Suppressor macrophage treated with lipopolysaccharide for 1 hour (primary cell): Measurements from ENCODE around the gene TBC1D1.
A peak's percentile ranks its signal among the peaks of the same experiment; 100 is the strongest.

Experiments
- DNase-seq, 3 donors: peaks; one replicate each; pipeline ENCODE4 v3.0.0-alpha.2; 2020 to 2022

Gene TBC1D1

DNA sequence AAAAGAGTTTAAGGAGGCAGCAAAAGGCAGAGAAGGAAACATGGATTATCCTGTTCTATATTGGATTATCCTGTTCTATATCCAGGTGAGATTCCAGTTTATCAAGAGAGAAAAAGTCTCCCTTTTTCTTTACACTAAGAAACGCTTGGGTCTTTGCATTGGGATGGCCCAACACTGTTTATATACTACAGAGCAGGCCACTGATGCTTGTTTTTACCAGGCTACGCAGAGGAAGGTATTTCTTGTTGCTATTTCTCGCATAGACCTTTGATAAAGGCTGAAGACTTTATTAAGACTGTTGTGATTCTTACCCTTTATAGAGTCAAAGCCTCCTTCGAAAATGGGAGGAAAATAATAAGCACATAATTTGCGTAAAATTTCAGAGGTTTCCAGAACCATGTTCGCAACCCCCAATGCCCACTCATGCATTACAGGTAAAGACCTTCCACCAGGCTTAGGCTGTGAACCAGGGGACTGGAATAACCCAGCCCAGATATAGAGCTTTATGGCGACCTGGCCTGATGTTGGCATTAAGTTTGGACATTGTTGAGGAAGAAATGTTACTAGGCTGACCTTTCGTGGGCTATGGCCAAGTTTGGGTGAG, 287.6 kb downstream of the TBC1D1 start:
- DNase-seq = no peak

DNA sequence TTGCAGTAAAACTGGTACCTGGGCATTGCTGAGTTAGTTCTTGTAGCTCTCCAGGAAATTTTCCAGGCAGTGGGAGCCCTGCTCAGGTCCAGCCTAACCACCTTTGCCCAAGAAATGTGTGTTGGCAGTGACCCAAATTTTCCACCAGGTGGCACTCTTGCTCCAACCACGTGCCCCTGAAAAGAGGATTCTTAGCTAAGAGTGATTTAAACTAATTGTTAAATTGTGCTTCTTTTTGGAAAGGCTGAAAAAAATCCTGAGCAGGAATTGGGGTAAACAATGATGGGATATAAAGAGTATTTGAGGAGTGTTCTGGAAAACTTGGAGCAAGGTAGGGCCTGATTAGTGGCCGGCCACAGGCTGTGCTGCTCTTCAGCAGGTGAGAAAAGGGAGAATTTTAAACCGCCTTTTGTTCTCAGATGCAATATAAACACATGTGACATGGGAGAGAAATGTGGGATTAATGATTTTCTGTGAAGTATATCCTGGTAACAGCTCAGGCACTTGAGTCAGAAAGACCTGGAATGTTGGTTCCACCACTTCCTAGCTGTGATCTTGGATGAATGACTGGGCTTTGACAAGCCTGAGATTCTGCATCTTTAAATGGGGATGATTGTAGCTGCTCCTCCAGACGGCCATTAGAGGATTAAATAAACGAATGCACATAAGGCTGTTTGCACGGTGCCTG, 288.9 kb downstream of the TBC1D1 start:
- DNase-seq = peak; percentile 75 to 82 (median 81)

DNA sequence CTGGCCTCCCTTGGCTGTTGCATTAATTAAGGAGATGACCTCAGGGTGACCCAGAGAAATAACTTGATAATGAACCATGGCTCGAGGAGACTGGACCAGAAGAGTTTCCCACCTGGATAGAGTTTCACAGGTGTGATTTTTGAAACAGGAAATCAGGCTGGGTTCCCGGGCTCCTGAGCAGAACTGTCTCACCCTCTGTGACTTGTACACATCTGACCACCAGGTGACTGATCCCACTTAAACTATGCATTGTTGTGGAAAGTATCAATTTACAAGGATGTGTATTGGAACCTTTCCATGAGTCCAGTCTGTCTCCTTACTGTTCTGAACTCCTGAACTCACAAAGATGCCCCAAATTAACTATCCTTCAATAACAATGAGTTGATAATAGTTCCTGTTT, 289.6 kb downstream of the TBC1D1 start:
- no peak for DNase-seq

DNA sequence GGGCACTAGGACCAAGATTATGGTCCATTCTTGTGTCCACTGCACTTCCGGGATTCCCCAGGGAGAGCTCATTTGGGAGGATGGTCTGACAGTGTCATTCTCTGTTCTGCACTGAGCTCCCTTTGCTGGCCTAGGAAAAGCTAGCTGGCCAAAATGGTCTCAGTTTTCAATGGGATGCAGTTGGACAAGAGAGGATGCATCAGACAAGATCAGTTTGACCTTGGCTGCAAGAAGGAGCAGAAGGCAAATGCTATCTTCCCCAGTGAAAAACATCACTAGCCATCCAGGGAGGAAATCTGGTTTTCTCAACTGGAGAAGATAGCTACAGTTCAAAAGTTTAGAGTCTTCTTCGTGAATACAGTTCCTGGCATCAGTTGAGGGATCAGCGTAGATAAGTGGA, 290.4 kb downstream of the TBC1D1 start:
- DNase-seq = no peak

DNA sequence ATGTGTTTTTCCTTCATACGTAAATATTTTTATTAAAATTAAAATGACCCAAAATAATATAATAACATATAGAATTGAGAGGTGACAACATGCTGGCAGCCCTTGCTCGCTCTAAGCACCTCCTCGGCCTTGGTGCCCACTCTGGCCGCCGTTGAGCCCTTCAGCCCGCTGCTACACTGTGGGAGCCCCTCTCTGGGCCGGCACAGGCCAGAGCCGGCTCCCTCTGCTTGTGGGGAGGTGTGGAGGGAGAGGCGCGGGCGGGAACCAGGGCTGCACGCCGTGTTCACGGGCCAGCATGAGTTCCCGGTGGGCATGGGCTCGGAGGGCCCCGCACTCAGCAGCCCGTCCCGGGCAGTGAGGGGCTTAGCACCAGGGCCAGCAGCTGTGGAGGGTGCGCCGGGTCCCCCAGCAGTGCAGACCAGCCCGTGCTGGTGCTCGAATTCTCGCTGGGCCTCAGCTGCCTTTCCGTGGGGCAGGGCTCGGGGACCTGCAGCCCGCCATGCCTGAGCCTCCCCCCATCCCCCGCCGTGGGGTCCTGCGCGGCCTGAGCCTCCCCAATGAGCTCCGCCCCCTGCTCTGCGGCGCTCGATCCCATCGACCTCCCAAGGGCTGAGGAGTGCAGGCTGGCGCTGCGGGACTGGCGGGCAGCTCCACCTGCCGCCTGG, 291.6 kb downstream of the TBC1D1 start:
- no peak for DNase-seq

DNA sequence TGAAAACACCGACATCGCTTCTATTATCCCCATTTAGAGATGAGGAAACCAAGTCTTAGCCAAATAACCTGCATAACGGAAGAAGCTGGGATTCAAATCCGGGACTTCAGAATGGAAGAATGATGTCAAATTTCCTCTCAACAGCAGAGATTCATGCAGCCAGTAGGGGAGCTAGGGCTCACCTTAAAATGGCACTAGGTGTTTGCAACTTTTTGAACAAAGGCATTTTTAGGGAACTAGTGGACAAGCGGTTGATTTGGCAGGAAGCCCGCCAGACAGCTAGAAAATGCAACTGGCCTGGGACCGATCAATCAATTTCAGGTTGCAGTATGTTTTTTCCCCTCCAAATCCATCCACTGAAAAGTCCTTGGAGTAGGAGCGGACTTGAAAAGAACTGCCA, 293.5 kb downstream of the TBC1D1 start:
- DNase-seq = no peak

DNA sequence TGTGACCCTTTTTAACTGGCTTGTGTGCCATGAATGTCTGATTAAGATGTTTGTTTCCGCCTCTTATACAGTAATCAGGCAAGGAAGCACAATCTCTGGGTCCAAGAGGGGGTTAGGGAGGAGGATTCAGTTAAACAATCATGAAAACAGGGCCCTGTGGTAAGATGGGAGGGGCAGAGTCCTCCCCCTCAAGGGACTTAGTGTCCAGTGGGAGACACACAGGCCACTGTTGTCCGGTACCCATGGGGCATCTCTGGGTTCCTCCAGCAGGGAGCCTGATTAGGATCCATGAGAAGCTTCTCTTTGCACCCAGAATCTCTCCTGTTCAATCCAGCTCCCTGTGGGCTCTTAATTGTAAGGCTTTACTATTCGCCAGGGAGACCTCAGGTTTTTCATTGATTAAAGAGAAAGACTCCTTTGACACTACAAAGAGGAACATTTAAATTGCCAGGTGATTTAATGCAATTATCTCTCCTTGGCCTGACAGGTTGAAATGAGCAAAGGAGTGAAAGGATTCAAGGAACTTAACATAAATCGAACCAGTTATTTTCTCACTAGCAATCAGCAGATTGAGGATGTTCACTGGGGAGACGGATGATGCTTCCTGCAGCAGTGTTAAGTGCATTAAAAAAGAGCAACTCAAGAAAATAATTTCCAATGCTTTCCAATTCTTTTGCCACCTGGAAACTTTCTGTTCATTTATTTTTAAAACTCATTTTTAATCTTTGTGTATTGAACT, 294.7 kb downstream of the TBC1D1 start:
- no peak for DNase-seq

DNA sequence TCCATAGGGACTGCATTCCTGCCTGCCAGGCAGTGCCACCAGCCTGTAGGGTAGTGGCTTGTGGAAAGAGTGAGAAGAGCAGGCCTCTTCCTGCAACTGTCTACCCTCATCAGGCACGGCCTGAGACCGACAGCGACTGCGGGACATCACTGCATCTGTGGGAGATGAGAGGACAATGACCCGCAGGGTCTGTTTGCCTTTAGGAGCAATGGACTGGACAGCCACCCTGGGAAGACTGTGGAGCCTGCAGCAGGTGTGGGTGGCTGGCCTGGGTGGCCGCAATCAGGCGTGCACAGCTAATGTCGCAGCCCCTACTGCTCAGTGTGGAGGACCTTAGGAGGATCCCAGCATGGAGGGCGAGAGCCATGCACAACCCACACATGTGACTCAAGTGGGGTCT, 297.3 kb downstream of the TBC1D1 start:
- DNase-seq = no peak

DNA sequence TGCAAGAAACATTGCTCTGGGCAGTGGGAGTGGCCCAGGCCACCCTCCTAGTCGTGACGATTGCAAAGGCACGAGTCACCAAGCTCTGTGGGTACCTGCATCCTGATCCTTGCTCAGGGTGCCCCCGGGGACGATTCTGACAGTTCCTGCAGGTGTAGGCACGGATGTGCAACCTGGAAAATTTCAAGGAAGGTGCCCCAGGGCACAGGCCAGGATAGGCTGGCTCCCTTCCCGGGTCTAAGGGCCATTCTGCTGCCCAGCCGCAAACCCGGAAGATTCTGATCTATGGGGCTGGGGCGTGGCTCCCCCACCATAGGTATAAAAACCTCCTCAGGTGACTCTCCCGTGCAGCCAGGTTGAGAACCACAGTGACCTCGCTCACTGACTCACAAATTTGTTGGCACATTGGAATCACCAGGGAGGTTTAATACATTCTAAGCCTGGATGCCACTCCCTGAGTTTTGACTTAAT, 297.8 kb downstream of the TBC1D1 start:
- DNase-seq = no peak
